MM.1S (cell line): ENCODE data around the gene ZBTB38.

Experiments
- DNase-seq: peaks from one replicate; pipeline ENCODE4 v3.0.0-alpha.2; 2015
- H2AFZ ChIP-seq: fragments of 300-600 bp; sonication (generic); 2 replicates; pipeline ENCODE4 v1.6.0; 2016; ENCODE audit warnings: antibody characterized with exemption, low read length
- H3F3A ChIP-seq: fragments of 300-600 bp; sonication (generic); 2 replicates; pipeline ENCODE4 v1.6.1; 2016; ENCODE audit warnings: mild to moderate bottlenecking, antibody characterized with exemption, low read length, moderate library complexity, mixed read lengths; ENCODE audit not compliant: insufficient read depth
- H3K27ac ChIP-seq: fragments of 300-600 bp; sonication (generic); 2 replicates; pipeline ENCODE4 v1.5.1; 2016; ENCODE audit warnings: mild to moderate bottlenecking, low read length
- H3K27me3 ChIP-seq: fragments of 300-600 bp; sonication (generic); replicated peaks from 2 replicates; pipeline ENCODE4 v1.6.0; 2016; ENCODE audit warnings: low read length; ENCODE audit not compliant: insufficient read depth
- H3K36me3 ChIP-seq: fragments of 300-600 bp; sonication (generic); replicated peaks from 2 replicates; pipeline ENCODE4 v1.6.1; 2016; ENCODE audit warnings: mild to moderate bottlenecking, low read length, mixed read lengths; ENCODE audit not compliant: insufficient read depth
- H3K4me1 ChIP-seq: fragments of 300-600 bp; sonication (generic); 2 replicates; pipeline ENCODE4 v1.6.1; 2016; ENCODE audit warnings: low read length, mixed read lengths
- H3K4me2 ChIP-seq: fragments of 300-600 bp; sonication (generic); 2 replicates; pipeline ENCODE4 v1.6.0; 2016; ENCODE audit warnings: low read depth, low read length
- H3K4me3 ChIP-seq: fragments of 300-600 bp; sonication (generic); 2 replicates; pipeline ENCODE4 v1.5.1; 2016; ENCODE audit warnings: low read length, mixed read lengths
- H3K79me2 ChIP-seq: fragments of 300-600 bp; sonication (generic); 2 replicates; pipeline ENCODE4 v1.6.1; 2016; ENCODE audit warnings: mixed run types, low read length, mixed read lengths
- H3K9ac ChIP-seq: fragments of 300-600 bp; sonication (generic); 2 replicates; pipeline ENCODE4 v1.6.1; 2016; ENCODE audit warnings: low read length, mixed read lengths
- H3K9me2 ChIP-seq: fragments of 300-600 bp; sonication (generic); replicated peaks from 2 replicates; pipeline ENCODE4 v1.6.1; 2016; ENCODE audit warnings: mild to moderate bottlenecking, low read length, mixed read lengths; ENCODE audit not compliant: insufficient read depth
- H3K9me3 ChIP-seq: fragments of 300-600 bp; sonication (generic); replicated peaks from 2 replicates; pipeline ENCODE4 v1.6.1; 2016; ENCODE audit warnings: mild to moderate bottlenecking, low read length, mixed read lengths; ENCODE audit not compliant: insufficient read depth
- H4K20me1 ChIP-seq: fragments of 300-600 bp; sonication (generic); 2 replicates; pipeline ENCODE4 v1.6.1; 2016; ENCODE audit warnings: mild to moderate bottlenecking, low read length, moderate library complexity, mixed read lengths; ENCODE audit not compliant: insufficient read depth
- EZH2 ChIP-seq: fragments of 300-600 bp; sonication (generic); optimal IDR thresholded peaks from 2 replicates; pipeline ENCODE3; 2017; ENCODE audit warnings: low read depth, mild to moderate bottlenecking, antibody characterized with exemption, low read length, mixed read lengths
- EZH2phosphoT487 ChIP-seq: fragments of 300-600 bp; sonication (generic); IDR thresholded peaks from 2 replicates; pipeline ENCODE4 v1.6.1; 2018; ENCODE audit warnings: antibody characterized with exemption, low read length
- TF ChIP-seq, protein P1 (sequence below): fragments of 300-600 bp; sonication (generic); IDR thresholded peaks from 2 replicates; pipeline ENCODE4 v1.5.1; 2016; ENCODE audit warnings: antibody characterized with exemption, low read length, mixed read lengths

ZBTB38 gene

DNA sequence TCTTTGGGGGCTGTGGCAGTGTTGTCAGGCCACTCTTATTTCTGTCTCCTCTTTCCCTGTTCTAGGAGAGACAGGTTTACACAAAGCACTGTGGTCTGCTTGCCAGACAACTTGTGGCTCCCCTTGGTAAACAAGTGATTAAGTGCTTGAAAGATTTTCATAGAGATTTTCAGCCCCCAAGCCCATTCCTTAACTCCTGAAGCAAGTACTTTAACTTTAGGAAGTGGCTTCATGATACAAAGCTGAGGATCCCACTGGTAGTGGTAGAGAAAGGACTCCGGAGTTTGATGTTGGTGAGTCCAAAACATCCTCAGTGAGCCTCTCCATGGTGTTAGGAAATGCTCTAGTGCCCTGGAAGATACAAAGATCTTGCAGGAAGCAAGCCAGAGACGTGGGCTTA, 12.0 kb downstream of the ZBTB38 start:
- Histone ChIP-seq H2AFZ (no peak overlapping the region), H3K4me1 (peaks cover 94% of the 10 kb centered on the region), H3K9ac (peak overlapping the region; percentile 100), H3K36me3 (no peaks in the 10 kb centered on the region), H3K9me2 (no peaks in the 10 kb centered on the region), H3F3A (peaks cover 72% of the 10 kb centered on the region), H3K27me3 (no peaks in the 10 kb centered on the region), H3K4me2 (peak overlapping the region; percentile 69), H4K20me1 (no peaks in the 10 kb centered on the region), H3K4me3 (no peak overlapping the region; the same call in 1 of the 2 replicates), H3K79me2 (peaks cover 78% of the 10 kb centered on the region), H3K27ac (peak overlapping the region; percentile 100), H3K9me3 (no peaks in the 10 kb centered on the region)
- DNase-seq: peak; percentile 63
- TF ChIP-seq, protein P1, sequence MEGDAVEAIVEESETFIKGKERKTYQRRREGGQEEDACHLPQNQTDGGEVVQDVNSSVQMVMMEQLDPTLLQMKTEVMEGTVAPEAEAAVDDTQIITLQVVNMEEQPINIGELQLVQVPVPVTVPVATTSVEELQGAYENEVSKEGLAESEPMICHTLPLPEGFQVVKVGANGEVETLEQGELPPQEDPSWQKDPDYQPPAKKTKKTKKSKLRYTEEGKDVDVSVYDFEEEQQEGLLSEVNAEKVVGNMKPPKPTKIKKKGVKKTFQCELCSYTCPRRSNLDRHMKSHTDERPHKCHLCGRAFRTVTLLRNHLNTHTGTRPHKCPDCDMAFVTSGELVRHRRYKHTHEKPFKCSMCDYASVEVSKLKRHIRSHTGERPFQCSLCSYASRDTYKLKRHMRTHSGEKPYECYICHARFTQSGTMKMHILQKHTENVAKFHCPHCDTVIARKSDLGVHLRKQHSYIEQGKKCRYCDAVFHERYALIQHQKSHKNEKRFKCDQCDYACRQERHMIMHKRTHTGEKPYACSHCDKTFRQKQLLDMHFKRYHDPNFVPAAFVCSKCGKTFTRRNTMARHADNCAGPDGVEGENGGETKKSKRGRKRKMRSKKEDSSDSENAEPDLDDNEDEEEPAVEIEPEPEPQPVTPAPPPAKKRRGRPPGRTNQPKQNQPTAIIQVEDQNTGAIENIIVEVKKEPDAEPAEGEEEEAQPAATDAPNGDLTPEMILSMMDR: no peak
- TF ChIP-seq EZH2 (no peak), EZH2phosphoT487 (no peak)

- Histone ChIP-seq H4K20me1 (no peaks in the 10 kb centered on the region), H3K4me2 (peak overlapping the region; percentile 69), H3K36me3 (no peaks in the 10 kb centered on the region), H3F3A (peaks cover 79% of the 10 kb centered on the region), H3K27ac (peak overlapping the region; percentile 100), H3K9me2 (no peaks in the 10 kb centered on the region), H2AFZ (no peak overlapping the region), H3K9ac (peak overlapping the region; percentile 100), H3K27me3 (no peaks in the 10 kb centered on the region), H3K9me3 (no peaks in the 10 kb centered on the region), H3K79me2 (peaks cover 74% of the 10 kb centered on the region), H3K4me1 (peaks cover 87% of the 10 kb centered on the region), H3K4me3 (no peak overlapping the region)
- peak; percentile 93 for DNase-seq
- TF ChIP-seq EZH2 (no peak), EZH2phosphoT487 (no peak)
- TF ChIP-seq, protein P1: no peak
These were observed 12.7 kb downstream of the ZBTB38 start for GRCh38 chr3:141380987-141381386.

DNA sequence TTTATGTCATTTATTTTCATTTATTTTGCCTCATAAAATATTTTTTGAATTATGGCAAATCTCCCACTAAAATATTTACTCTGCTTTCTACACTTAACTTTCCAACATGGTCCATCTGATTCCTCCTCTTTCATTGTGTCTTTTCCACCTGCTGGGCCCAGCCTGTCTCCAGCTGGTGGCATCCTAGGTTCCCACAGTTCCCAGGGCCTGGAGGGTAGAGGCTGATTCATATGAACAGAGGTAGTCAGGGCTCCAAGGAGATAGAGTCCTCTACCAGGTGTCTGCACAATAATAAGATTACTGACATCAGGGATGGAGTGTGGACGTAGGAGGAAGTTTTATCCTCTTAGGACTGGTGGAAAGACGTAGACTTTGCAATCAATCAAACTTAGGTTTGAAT, 14.3 kb downstream of the ZBTB38 start:
- Histone ChIP-seq H3K79me2 (peaks cover 74% of the 10 kb centered on the region), H3F3A (peaks cover 92% of the 10 kb centered on the region), H3K4me3 (no peak overlapping the region), H3K27ac (peak overlapping the region; percentile 100), H3K9me2 (no peaks in the 10 kb centered on the region), H3K4me1 (peaks cover 72% of the 10 kb centered on the region), H3K9ac (peak overlapping the region; percentile 100), H4K20me1 (no peaks in the 10 kb centered on the region), H3K27me3 (no peaks in the 10 kb centered on the region), H3K9me3 (no peaks in the 10 kb centered on the region), H3K36me3 (no peaks in the 10 kb centered on the region), H3K4me2 (peak overlapping the region; percentile 90; the same call in 1 of the 2 replicates), H2AFZ (no peak overlapping the region)
- DNase-seq: no peak
- TF ChIP-seq EZH2phosphoT487 (no peak), EZH2 (no peak)
- TF ChIP-seq, protein P1: no peak
